ENCODE data around the gene COL25A1. TPM values are rescaled to one million over a fixed set of nuclear protein-coding genes. Genes with fewer than 3 reads are reported as not detected.

Gene COL25A1
- total RNA-seq, 1 experiment from 2014 or later = 4.2 TPM

DNA sequence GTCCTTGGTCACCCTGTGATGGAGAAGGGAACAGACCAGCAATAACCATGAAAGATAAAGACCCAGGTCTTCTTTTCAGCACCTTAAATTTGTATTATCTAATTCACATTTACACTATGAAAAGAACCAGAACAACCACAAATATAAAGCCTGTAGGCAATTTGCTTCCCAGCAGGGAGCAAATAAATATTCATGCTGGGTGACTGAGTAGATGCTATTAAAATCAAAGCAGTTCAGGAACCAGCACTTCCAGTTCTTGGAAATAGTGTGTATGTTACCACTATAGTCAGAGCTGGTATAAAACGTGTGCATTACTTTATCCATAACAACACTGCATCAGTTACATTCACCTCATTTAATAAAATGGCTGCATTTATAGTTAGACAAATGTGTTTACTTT, 361.8 kb downstream of the COL25A1 start:
- H3K9me3 ChIP-seq (ENCODE audit: control insufficient read depth, low read depth, low read length) = no peaks in the 10 kb centered on the region
- no peak overlapping the region for H2BK12ac ChIP-seq (ENCODE audit: insufficient read length, low read depth, low read length)
- H3K18ac ChIP-seq (ENCODE audit: insufficient read length, low read depth, low read length) = no peak overlapping the region
- no peaks in the 10 kb centered on the region for H3K36me3 Mint-ChIP-seq (ENCODE audit: insufficient read depth in 1 of 3, low read depth in 3 of 3)
- TF ChIP-seq, protein P1, sequence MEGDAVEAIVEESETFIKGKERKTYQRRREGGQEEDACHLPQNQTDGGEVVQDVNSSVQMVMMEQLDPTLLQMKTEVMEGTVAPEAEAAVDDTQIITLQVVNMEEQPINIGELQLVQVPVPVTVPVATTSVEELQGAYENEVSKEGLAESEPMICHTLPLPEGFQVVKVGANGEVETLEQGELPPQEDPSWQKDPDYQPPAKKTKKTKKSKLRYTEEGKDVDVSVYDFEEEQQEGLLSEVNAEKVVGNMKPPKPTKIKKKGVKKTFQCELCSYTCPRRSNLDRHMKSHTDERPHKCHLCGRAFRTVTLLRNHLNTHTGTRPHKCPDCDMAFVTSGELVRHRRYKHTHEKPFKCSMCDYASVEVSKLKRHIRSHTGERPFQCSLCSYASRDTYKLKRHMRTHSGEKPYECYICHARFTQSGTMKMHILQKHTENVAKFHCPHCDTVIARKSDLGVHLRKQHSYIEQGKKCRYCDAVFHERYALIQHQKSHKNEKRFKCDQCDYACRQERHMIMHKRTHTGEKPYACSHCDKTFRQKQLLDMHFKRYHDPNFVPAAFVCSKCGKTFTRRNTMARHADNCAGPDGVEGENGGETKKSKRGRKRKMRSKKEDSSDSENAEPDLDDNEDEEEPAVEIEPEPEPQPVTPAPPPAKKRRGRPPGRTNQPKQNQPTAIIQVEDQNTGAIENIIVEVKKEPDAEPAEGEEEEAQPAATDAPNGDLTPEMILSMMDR (conservative IDR thresholded peaks at IDR 0.05) = no peak
- H2BK5ac ChIP-seq (ENCODE audit: insufficient read length, low read length) = no peak overlapping the region
- no peak overlapping the region for H4K5ac ChIP-seq (ENCODE audit: insufficient read length, low read depth, low read length)
- H2BK20ac ChIP-seq (ENCODE audit: low read depth, low read length, poor library complexity, severe bottlenecking) = no peak overlapping the region
- H3K56ac ChIP-seq (ENCODE audit: insufficient read length, low read depth, low read length) = no peak overlapping the region
- no peak for DNase-seq
- H3K4me1 ChIP-seq (ENCODE audit: insufficient read depth, low read length) = no peaks in the 10 kb centered on the region; the same call in 1 of the 2 replicates
- H3K23ac ChIP-seq (ENCODE audit: insufficient read length, low read depth, low read length) = no peak overlapping the region
- no CpG with 5 or more reads among the region's 1 CpG for WGBS (ENCODE audit: extremely low coverage, insufficient read length, low lambda C conversion rate)
- H3K4me2 ChIP-seq (ENCODE audit: insufficient read depth, insufficient read length, low read length) = no peak overlapping the region
- no peaks in the 10 kb centered on the region for H3K79me2 ChIP-seq (ENCODE audit: insufficient read depth, low read length)
- no peak overlapping the region for H2AFZ ChIP-seq (ENCODE audit: low read length)
- H2BK15ac ChIP-seq (ENCODE audit: low read depth, low read length) = no peak overlapping the region
- no peak overlapping the region for H3K27ac Mint-ChIP-seq
- no peak overlapping the region for H3T11ph ChIP-seq (ENCODE audit: low read length)
- no peak overlapping the region for H3K14ac ChIP-seq (ENCODE audit: insufficient read depth, low read length)
- H3K79me1 ChIP-seq (ENCODE audit: insufficient read depth, low read depth, low read length, poor library complexity, severe bottlenecking) = no peaks in the 10 kb centered on the region
- H3K27me3 Mint-ChIP-seq (ENCODE audit: low read depth) = no peaks in the 10 kb centered on the region
- H4K91ac ChIP-seq (ENCODE audit: insufficient read length, low read depth, low read length) = no peak overlapping the region
- H2AK5ac ChIP-seq (ENCODE audit: insufficient read length, low read length) = no peak overlapping the region
- no peaks in the 10 kb centered on the region for H3K9me3 Mint-ChIP-seq
- no peak overlapping the region for H2BK120ac ChIP-seq (ENCODE audit: low read depth, low read length, poor library complexity, severe bottlenecking)
- no peaks in the 10 kb centered on the region for H4K20me1 ChIP-seq (ENCODE audit: control insufficient read depth, insufficient read depth, insufficient read length)
- no peak overlapping the region for H3K4ac ChIP-seq (ENCODE audit: low read depth, low read length)
- H3K4me3 Mint-ChIP-seq = no peak overlapping the region
- no peaks in the 10 kb centered on the region for H3K23me2 ChIP-seq (ENCODE audit: insufficient read length, low read depth, low read length, poor library complexity, severe bottlenecking)
- no peak overlapping the region for H3K27ac ChIP-seq (ENCODE audit: insufficient read length, low read depth, low read length)
- H3K27me3 ChIP-seq (ENCODE audit: insufficient read depth, low read length) = no peaks in the 10 kb centered on the region
- H4K8ac ChIP-seq (replicated peaks; ENCODE audit: insufficient read length, low read depth, low read length) = no peak overlapping the region
- no peak overlapping the region for H3K9ac ChIP-seq (ENCODE audit: extremely low read depth, insufficient read length, low read length)
- H3K4me1 Mint-ChIP-seq = peaks cover 6 to 9% of the 10 kb centered on the region in 2 experiments
